ENCODE measurements around the gene CDH4. TPM values are rescaled to one million over a fixed set of nuclear protein-coding genes. Genes with fewer than 3 reads are reported as not detected.

The CDH4 gene
- total RNA-seq, 2 experiments from 2014 or later, result not detected

GRCh38 chr20:61644378-61645076, 392.5 kb downstream of the CDH4 start:
- Histone ChIP-seq H3K79me2 (ENCODE audit: insufficient read depth, low read depth, low read length) (no peaks in the 10 kb centered on the region), H3K4me2 (ENCODE audit: low read length) (no peak overlapping the region), H4K20me1 (ENCODE audit: insufficient read depth, low read length) (no peaks in the 10 kb centered on the region), H3K4me1 (ENCODE audit: insufficient read depth, low read length, poor library complexity, severe bottlenecking) (no peaks in the 10 kb centered on the region), H3K27ac (ENCODE audit: low read depth, low read length, poor library complexity, severe bottlenecking) (no peak overlapping the region), H3K36me3 (ENCODE audit: insufficient read depth, low read length) (no peaks in the 10 kb centered on the region), H3K9me3 (ENCODE audit: low read length) (no peaks in the 10 kb centered on the region), H3K4me3 (ENCODE audit: low read depth, low read length, poor library complexity, severe bottlenecking) (no peak overlapping the region), H2AFZ (ENCODE audit: low read length) (no peak overlapping the region), H3K9me2 (ENCODE audit: insufficient read depth, low read length) (no peaks in the 10 kb centered on the region)
- no peak for DNase-seq (ENCODE audit: low spot score)
- intact Hi-C loops (cut with micrococcal nuclease; ENCODE audit: unreplicated experiment), result no loop called here
- ChIA-PET POLR2A (no interaction called here), CTCF (ENCODE audit: unreplicated experiment) (no interaction called here)
- TF ChIP-seq EZH2phosphoT487 (IDR thresholded peaks at IDR 0.05; ENCODE audit: borderline replicate concordance, low read depth, low read length), result no peak
- TF ChIP-seq CTCF (conservative IDR thresholded peaks at IDR 0.05; ENCODE audit: low read length), result no peak
- no TSS peak for BruUV-seq (replicated peaks)

DNA sequence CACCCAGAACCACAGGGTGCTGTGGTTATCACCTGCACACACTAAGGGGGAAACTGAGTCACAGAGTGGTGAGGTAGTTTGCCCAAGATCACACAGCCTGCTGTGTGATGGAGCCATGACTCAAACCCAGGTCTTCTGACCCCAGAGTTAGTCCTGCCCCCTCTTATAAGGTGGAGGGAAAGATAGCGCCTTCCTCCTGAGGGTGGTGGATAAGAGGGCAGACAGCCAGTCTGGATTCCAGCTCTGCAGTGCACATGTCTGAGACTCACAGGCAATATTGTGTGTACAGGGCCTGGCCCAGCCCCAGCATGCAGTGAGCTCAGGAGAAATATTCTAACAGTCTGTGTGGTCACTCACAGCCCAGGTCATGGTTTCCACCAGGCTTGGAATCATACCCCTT, 393.7 kb downstream of the CDH4 start:
- no peak overlapping the region for H3K27ac ChIP-seq (ENCODE audit: low read depth, low read length, poor library complexity, severe bottlenecking)
- H3K4me3 ChIP-seq (ENCODE audit: low read depth, low read length, poor library complexity, severe bottlenecking), result no peak overlapping the region
- BruUV-seq (replicated peaks), result no TSS peak
- no peaks in the 10 kb centered on the region for H3K9me2 ChIP-seq (ENCODE audit: insufficient read depth, low read length)
- ChIA-PET POLR2A (no interaction called here), CTCF (ENCODE audit: unreplicated experiment) (no interaction called here)
- H3K36me3 ChIP-seq (ENCODE audit: insufficient read depth, low read length), result no peaks in the 10 kb centered on the region
- no peaks in the 10 kb centered on the region for H4K20me1 ChIP-seq (ENCODE audit: insufficient read depth, low read length)
- DNase-seq (ENCODE audit: low spot score), result no peak
- TF ChIP-seq EZH2phosphoT487 (IDR thresholded peaks at IDR 0.05; ENCODE audit: borderline replicate concordance, low read depth, low read length), result no peak
- no peak for TF ChIP-seq CTCF (conservative IDR thresholded peaks at IDR 0.05; ENCODE audit: low read length)
- H3K4me1 ChIP-seq (ENCODE audit: insufficient read depth, low read length, poor library complexity, severe bottlenecking), result no peaks in the 10 kb centered on the region
- no peak overlapping the region for H2AFZ ChIP-seq (ENCODE audit: low read length)
- no peak overlapping the region for H3K4me2 ChIP-seq (ENCODE audit: low read length)
- H3K9me3 ChIP-seq (ENCODE audit: low read length), result no peaks in the 10 kb centered on the region
- intact Hi-C loops (cut with micrococcal nuclease; ENCODE audit: unreplicated experiment), result no loop called here
- no peaks in the 10 kb centered on the region for H3K79me2 ChIP-seq (ENCODE audit: insufficient read depth, low read depth, low read length)

GRCh38 chr20:61646453-61646852, 394.4 kb downstream of the CDH4 start:
- Histone ChIP-seq H3K9me3 (ENCODE audit: low read length) (no peaks in the 10 kb centered on the region), H4K20me1 (ENCODE audit: insufficient read depth, low read length) (no peaks in the 10 kb centered on the region), H3K4me3 (ENCODE audit: low read depth, low read length, poor library complexity, severe bottlenecking) (no peak overlapping the region), H3K36me3 (ENCODE audit: insufficient read depth, low read length) (no peaks in the 10 kb centered on the region), H2AFZ (ENCODE audit: low read length) (no peak overlapping the region), H3K79me2 (ENCODE audit: insufficient read depth, low read depth, low read length) (no peaks in the 10 kb centered on the region), H3K4me2 (ENCODE audit: low read length) (no peak overlapping the region), H3K9me2 (ENCODE audit: insufficient read depth, low read length) (no peaks in the 10 kb centered on the region), H3K4me1 (ENCODE audit: insufficient read depth, low read length, poor library complexity, severe bottlenecking) (no peaks in the 10 kb centered on the region), H3K27ac (ENCODE audit: low read depth, low read length, poor library complexity, severe bottlenecking) (no peak overlapping the region)
- ChIA-PET POLR2A (no interaction called here), CTCF (ENCODE audit: unreplicated experiment) (no interaction called here)
- TF ChIP-seq CTCF (conservative IDR thresholded peaks at IDR 0.05; ENCODE audit: low read length) (no peak), EZH2phosphoT487 (IDR thresholded peaks at IDR 0.05; ENCODE audit: borderline replicate concordance, low read depth, low read length) (no peak)
- DNase-seq (ENCODE audit: low spot score), result no peak
- intact Hi-C loops (cut with micrococcal nuclease; ENCODE audit: unreplicated experiment), result no loop called here
- BruUV-seq (replicated peaks), result no TSS peak

Data from OCI-LY7 (cell line).